Gastrocnemius medialis (tissue), 4 donors: Measurements from ENCODE around the gene FXR2.

ENCODE experiments used
- POLR2A ChIP-seq, 2 donors: fragments of 450-650 bp; IDR thresholded peaks; one replicate each; pipeline ENCODE4 v1.6.1; 2017; ENCODE audit warnings: antibody characterized with exemption in 2 of 2, mild to moderate bottlenecking in 2 of 2, moderate library complexity in 2 of 2
- TF ChIP-seq, protein P1 (sequence below), 5 experiments: fragments of 450-650 bp in 3 of 5; fragments of 200-600 bp in 2 of 5; sonication (generic) in 2 of 5; IDR thresholded peaks in 4 of 5; conservative IDR thresholded peaks in 1 of 5; 1 replicate in 4 of 5; 2 replicates in 1 of 5; pipeline ENCODE4 v1.5.1; 2016 to 2019; ENCODE audit warnings: antibody characterized with exemption in 5 of 5, mild to moderate bottlenecking in 3 of 5, moderate library complexity in 3 of 5

DNA sequence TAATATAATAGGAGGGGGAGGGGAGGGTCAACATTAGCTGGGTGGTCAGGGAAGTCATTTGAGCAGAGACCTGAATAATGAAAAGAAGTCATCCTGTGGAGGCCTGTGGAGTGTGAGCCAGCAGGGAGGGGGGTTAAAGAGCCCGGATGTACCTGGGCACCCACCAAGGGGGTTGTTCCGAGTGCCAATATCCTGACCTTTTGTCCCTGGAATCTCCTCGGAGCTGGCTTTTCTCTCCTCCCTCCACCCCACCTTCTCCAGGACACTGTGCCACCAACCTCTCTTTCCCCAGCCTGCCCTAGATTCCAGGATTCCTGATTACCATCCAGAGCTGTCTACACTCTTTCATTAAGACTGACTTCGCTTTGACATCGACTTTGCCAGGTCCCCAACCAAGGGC, 21.5 kb upstream of the FXR2 start:
- TF ChIP-seq, protein P1, sequence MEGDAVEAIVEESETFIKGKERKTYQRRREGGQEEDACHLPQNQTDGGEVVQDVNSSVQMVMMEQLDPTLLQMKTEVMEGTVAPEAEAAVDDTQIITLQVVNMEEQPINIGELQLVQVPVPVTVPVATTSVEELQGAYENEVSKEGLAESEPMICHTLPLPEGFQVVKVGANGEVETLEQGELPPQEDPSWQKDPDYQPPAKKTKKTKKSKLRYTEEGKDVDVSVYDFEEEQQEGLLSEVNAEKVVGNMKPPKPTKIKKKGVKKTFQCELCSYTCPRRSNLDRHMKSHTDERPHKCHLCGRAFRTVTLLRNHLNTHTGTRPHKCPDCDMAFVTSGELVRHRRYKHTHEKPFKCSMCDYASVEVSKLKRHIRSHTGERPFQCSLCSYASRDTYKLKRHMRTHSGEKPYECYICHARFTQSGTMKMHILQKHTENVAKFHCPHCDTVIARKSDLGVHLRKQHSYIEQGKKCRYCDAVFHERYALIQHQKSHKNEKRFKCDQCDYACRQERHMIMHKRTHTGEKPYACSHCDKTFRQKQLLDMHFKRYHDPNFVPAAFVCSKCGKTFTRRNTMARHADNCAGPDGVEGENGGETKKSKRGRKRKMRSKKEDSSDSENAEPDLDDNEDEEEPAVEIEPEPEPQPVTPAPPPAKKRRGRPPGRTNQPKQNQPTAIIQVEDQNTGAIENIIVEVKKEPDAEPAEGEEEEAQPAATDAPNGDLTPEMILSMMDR (IDR thresholded peaks at IDR 0.05 in 4 of 5, conservative IDR thresholded peaks at IDR 0.05 in 1 of 5) = no peak
- no peak for TF ChIP-seq POLR2A (IDR thresholded peaks at IDR 0.05)
